Measurements from ENCODE around the gene JAKMIP2. TPM values are rescaled to one million over a fixed set of nuclear protein-coding genes. Genes with fewer than 3 reads are reported as not detected.

The JAKMIP2 gene
- total RNA-seq, 1 experiment from 2014 or later, result not detected

DNA sequence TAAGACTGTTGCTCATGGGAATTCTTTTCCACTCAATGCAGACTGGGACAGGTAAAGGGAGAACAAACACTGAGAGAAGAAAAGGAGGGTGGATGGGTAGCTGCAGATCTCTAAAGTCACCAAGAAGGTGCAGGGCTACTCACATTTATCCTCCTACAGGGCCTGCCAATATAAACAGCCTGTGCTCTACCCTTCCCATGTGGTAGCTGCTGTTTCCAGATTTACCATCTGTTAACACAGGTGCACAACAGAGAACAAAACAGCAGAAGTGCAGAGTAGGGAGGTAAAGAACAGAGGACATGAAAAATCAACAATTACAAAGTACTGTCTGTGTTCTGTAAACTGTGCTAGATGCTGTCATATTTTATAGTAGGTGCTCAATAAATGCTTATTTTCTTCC, 26.0 kb downstream of the JAKMIP2 start:
- ChIA-PET POLR2A (no interaction called here), RAD21 (ENCODE audit: low non-redundant PET in 1 of 2, low total read pairs in 2 of 2, uncharacterized antibody in 2 of 2, unreplicated experiment in 2 of 2) (no interaction called here), CTCF (no interaction called here)
- no peak overlapping the region for H3K9ac ChIP-seq (ENCODE audit: low read length)
- intact Hi-C loops (cut with micrococcal nuclease), result no loop called here
- no peaks in the 10 kb centered on the region for H3K79me2 ChIP-seq (ENCODE audit: insufficient read depth, low read length)
- no peak overlapping the region for H2AFZ ChIP-seq (ENCODE audit: low read depth, low read length, poor library complexity, severe bottlenecking)
- no peaks in the 10 kb centered on the region for H3K27me3 ChIP-seq (ENCODE audit: insufficient read depth, low read length)
- no peak overlapping the region for H3K27ac ChIP-seq (ENCODE audit: low read depth, low read length)
- no peaks in the 10 kb centered on the region for H3K4me1 ChIP-seq (ENCODE audit: control insufficient read depth in 1 of 2, insufficient read depth in 2 of 2, low read length in 2 of 2)
- ATAC-seq (no peak), DNase-seq (ENCODE audit: low read depth, low spot score) (no peak)
- H4K20me1 ChIP-seq (ENCODE audit: insufficient read depth), result no peaks in the 10 kb centered on the region
- no peaks in the 10 kb centered on the region for H3K9me3 ChIP-seq (ENCODE audit: control insufficient read depth in 1 of 2, insufficient read depth in 1 of 2, low read depth in 1 of 2, low read length in 2 of 2)
- TF ChIP-seq, protein P1, sequence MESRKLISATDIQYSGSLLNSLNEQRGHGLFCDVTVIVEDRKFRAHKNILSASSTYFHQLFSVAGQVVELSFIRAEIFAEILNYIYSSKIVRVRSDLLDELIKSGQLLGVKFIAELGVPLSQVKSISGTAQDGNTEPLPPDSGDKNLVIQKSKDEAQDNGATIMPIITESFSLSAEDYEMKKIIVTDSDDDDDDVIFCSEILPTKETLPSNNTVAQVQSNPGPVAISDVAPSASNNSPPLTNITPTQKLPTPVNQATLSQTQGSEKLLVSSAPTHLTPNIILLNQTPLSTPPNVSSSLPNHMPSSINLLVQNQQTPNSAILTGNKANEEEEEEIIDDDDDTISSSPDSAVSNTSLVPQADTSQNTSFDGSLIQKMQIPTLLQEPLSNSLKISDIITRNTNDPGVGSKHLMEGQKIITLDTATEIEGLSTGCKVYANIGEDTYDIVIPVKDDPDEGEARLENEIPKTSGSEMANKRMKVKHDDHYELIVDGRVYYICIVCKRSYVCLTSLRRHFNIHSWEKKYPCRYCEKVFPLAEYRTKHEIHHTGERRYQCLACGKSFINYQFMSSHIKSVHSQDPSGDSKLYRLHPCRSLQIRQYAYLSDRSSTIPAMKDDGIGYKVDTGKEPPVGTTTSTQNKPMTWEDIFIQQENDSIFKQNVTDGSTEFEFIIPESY (IDR thresholded peaks at IDR 0.05; ENCODE audit: extremely low read depth, insufficient replicate concordance, low read length), result no peak
- no peak for TF ChIP-seq ZNF274 (IDR thresholded peaks at IDR 0.05; ENCODE audit: low read depth, low read length)
- TF ChIP-seq CEBPB (IDR thresholded peaks at IDR 0.05; ENCODE audit: low read depth), result no peak
- TF ChIP-seq SRF (IDR thresholded peaks at IDR 0.05; ENCODE audit: low read depth), result no peak
- TF ChIP-seq FOSL1 (IDR thresholded peaks at IDR 0.05; ENCODE audit: low read depth), result no peak
- TF ChIP-seq SIN3A (IDR thresholded peaks at IDR 0.05; ENCODE audit: low read depth), result no peak
- TF ChIP-seq, protein P2, sequence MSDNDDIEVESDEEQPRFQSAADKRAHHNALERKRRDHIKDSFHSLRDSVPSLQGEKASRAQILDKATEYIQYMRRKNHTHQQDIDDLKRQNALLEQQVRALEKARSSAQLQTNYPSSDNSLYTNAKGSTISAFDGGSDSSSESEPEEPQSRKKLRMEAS (IDR thresholded peaks at IDR 0.05), result no peak
- TF ChIP-seq POLR2AphosphoS5 (IDR thresholded peaks at IDR 0.05; ENCODE audit: low read depth, low read length), result no peak
- TF ChIP-seq EZH2 (IDR thresholded peaks at IDR 0.05), result no peak
- H3K4me2 ChIP-seq (ENCODE audit: low read length), result no peak overlapping the region
- H3K9me2 ChIP-seq (ENCODE audit: insufficient read depth), result no peaks in the 10 kb centered on the region
- BruUV-seq (replicated peaks), result no TSS peak
- H3K4me3 ChIP-seq (replicated peaks in 1 of 2; ENCODE audit: low read depth in 1 of 2, low read length in 2 of 2), result no peak overlapping the region
- H3K36me3 ChIP-seq (ENCODE audit: control insufficient read depth in 1 of 2, insufficient read depth in 2 of 2, low read length in 2 of 2), result no peaks in the 10 kb centered on the region

Measured in HCT116 (cell line).